ENCODE results near the gene NUPR2. TPM values are rescaled to one million over a fixed set of nuclear protein-coding genes. Genes with fewer than 3 reads are reported as not detected.
"Not testable (repeated sequence)": the region's sequence is repeated elsewhere in the genome, so short reads cannot be mapped to it uniquely, and the experiment has no call there.

Gene NUPR2
- total RNA-seq, 3 donors from 2014 or later (not counting 1 experiment from before 2014, with no cell fraction given), result not detected

DNA sequence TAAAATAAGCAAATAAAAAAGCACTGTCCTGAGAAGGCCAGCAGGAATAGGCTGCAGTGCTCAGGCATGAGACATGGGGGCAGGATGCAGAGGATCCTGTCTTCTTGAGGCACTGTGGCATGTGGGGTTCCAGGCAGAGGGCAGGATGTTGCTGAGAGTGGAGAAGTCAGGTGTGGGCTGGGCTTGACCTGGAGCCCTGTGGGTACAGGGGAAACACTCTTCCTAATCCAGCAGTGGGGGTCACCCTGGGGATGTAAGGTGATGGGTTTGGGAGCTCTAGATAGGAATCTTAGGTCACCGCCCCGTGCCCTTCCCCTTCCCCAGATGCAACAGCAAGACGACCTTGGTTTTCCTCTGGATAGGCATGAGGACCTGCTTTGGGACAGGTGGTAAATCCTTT is 38.5 kb downstream of the NUPR2 start:
- WGBS (ENCODE audit: insufficient coverage), result 97% methylated on average over 3 of the region's 3 CpGs
- peaks cover 22% of the 10 kb centered on the region for H3K36me3 ChIP-seq (ENCODE audit: control insufficient read depth, insufficient read depth, low read length)

GRCh38 chr7:56074371-56074791 is 41.8 kb downstream of the NUPR2 start:
- Histone ChIP-seq H3K36me3 (ENCODE audit: control insufficient read depth, insufficient read depth, low read length) (peaks cover 29% of the 10 kb centered on the region), H3K9me3 (ENCODE audit: control insufficient read depth, insufficient read depth, low read length) (no peaks in the 10 kb centered on the region), H3K4me1 (ENCODE audit: control insufficient read depth, insufficient read depth, low read length) (peaks cover 5% of the 10 kb centered on the region), H3K27me3 (ENCODE audit: control insufficient read depth, insufficient read depth, low read length) (no peaks in the 10 kb centered on the region), H3K4me3 (ENCODE audit: low read length) (no peak overlapping the region), H3K27ac (ENCODE audit: low read length) (no peak overlapping the region)
- 38% methylated on average over 18 of the region's 19 CpGs for WGBS (ENCODE audit: insufficient coverage)
- Mint-ChIP-seq H3K4me3 (no peak overlapping the region), H3K4me1 (peaks cover 6 to 14% of the 10 kb centered on the region in 2 donors), H3K9me3 (no peaks in the 10 kb centered on the region), H3K36me3 (peaks cover 7% of the 10 kb centered on the region), H3K27me3 (ENCODE audit: low read depth in 2 of 2) (no peaks in the 10 kb centered on the region), H3K27ac (peak overlapping the region in 1 of 2 donors; percentile 7)
- ATAC-seq (peak; percentile 87 to 98 (median 95)), DNase-seq (peak; percentile 59 to 78)
- intact Hi-C loops (cut with micrococcal nuclease), result loop anchor here (1.0 kb wide), 2 partner anchors 70 to 433 kb away; no protein-coding TSS in a partner anchor
- TF ChIP-seq, protein P1, sequence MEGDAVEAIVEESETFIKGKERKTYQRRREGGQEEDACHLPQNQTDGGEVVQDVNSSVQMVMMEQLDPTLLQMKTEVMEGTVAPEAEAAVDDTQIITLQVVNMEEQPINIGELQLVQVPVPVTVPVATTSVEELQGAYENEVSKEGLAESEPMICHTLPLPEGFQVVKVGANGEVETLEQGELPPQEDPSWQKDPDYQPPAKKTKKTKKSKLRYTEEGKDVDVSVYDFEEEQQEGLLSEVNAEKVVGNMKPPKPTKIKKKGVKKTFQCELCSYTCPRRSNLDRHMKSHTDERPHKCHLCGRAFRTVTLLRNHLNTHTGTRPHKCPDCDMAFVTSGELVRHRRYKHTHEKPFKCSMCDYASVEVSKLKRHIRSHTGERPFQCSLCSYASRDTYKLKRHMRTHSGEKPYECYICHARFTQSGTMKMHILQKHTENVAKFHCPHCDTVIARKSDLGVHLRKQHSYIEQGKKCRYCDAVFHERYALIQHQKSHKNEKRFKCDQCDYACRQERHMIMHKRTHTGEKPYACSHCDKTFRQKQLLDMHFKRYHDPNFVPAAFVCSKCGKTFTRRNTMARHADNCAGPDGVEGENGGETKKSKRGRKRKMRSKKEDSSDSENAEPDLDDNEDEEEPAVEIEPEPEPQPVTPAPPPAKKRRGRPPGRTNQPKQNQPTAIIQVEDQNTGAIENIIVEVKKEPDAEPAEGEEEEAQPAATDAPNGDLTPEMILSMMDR (IDR thresholded peaks at IDR 0.05), result peak; percentile 89

More for the DNA sequence above, 38.5 kb downstream of the NUPR2 start:
- ATAC-seq, result no peak
- Mint-ChIP-seq H3K36me3 (peaks cover 7% of the 10 kb centered on the region), H3K9me3 (no peaks in the 10 kb centered on the region), H3K27me3 (ENCODE audit: low read depth in 2 of 2) (no peaks in the 10 kb centered on the region), H3K4me3 (no peak overlapping the region), H3K4me1 (peaks cover 6 to 14% of the 10 kb centered on the region in 2 donors), H3K27ac (no peak overlapping the region)
- Histone ChIP-seq H3K27ac (ENCODE audit: low read length) (no peak overlapping the region), H3K4me3 (ENCODE audit: low read length) (no peak overlapping the region), H3K9me3 (ENCODE audit: control insufficient read depth, insufficient read depth, low read length) (no peaks in the 10 kb centered on the region), H3K4me1 (ENCODE audit: control insufficient read depth, insufficient read depth, low read length) (peaks cover 5% of the 10 kb centered on the region), H3K27me3 (ENCODE audit: control insufficient read depth, insufficient read depth, low read length) (no peaks in the 10 kb centered on the region)
- no peak for DNase-seq
- intact Hi-C loops (cut with micrococcal nuclease), result no loop called here
- TF ChIP-seq, protein P1 (IDR thresholded peaks at IDR 0.05), result no peak

DNA sequence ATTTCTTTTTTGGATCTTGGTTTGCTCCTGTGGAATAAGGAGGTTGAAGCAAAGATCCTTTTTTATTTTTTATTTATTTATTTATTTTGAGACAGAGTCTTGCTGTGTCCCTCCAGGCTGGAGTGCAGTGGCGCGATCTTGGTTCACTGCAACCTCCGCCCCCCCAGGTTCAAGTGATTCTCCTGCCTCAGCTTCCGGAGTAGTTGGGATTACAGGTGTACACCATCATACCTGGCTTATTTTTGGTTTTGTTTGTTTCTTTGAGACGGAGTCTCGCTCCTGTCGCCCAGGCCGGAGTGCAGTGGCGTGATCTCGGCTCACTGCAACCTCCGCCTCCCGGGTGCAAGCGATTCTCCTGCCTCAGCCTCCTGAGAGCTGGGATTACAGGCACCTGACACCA is 49.8 kb downstream of the NUPR2 start:
- DNase-seq; intact Hi-C loops (cut with micrococcal nuclease); ATAC-seq; H3K27me3 ChIP-seq (ENCODE audit: control insufficient read depth, insufficient read depth, low read length); H3K27ac ChIP-seq (ENCODE audit: low read length); H3K9me3 ChIP-seq (ENCODE audit: control insufficient read depth, insufficient read depth, low read length); H3K9me3 Mint-ChIP-seq; H3K4me3 ChIP-seq (ENCODE audit: low read length); H3K27ac Mint-ChIP-seq; H3K27me3 Mint-ChIP-seq (ENCODE audit: low read depth in 2 of 2): not testable (repeated sequence)
- peaks cover 14% of the 10 kb centered on the region for H3K4me1 ChIP-seq (ENCODE audit: control insufficient read depth, insufficient read depth, low read length)
- Mint-ChIP-seq H3K4me1 (peaks cover 27 to 31% of the 10 kb centered on the region in 2 donors), H3K36me3 (peaks cover 15% of the 10 kb centered on the region), H3K4me3 (peak overlapping the region; percentile 10)
- peaks cover 28% of the 10 kb centered on the region for H3K36me3 ChIP-seq (ENCODE audit: control insufficient read depth, insufficient read depth, low read length)
- WGBS (ENCODE audit: insufficient coverage), result 91% methylated on average over 13 of the region's 13 CpGs

Other genes starting within 250 kb of the NUPR2 start
- 1 to 10 TPM; 1.3 to 3.5 (median 2.2) TPM for gene ZNF713, start 229.0 kb downstream of the NUPR2 start, total RNA-seq
- gene MRPS17, start 164.5 kb downstream of the NUPR2 start, total RNA-seq, result 10 to 100 TPM in 2 of 3 donors, 1 to 10 TPM in 1; 6.8 to 12.0 (median 10.4) TPM
- gene NIPSNAP2, start 151.8 kb downstream of the NUPR2 start, total RNA-seq, result 10 to 100 TPM; 35.9 to 44.8 (median 42.8) TPM
- gene PSPH, start 65.0 kb downstream of the NUPR2 start, total RNA-seq, result 1 to 10 TPM; 2.8 to 4.1 (median 3.8) TPM
- gene CCT6A, start 64.7 kb downstream of the NUPR2 start, total RNA-seq, result 10 to 100 TPM; 48.1 to 65.3 (median 48.3) TPM
- gene SUMF2, start 52.1 kb downstream of the NUPR2 start, total RNA-seq, result 100 to 1,000 TPM; 130 to 147 (median 136) TPM
- gene PHKG1, start 23.5 kb downstream of the NUPR2 start, total RNA-seq, result 1 to 10 TPM; 4.9 to 5.6 (median 5.0) TPM
- 100 to 1,000 TPM; 176 to 224 (median 184) TPM for gene CHCHD2, start 9.9 kb downstream of the NUPR2 start, total RNA-seq

All from natural killer cell (primary cell).